Adrenal gland (tissue), 5 donors: ENCODE data around the gene NDUFV2.

Experiments used
- CTCF ChIP-seq, 6 experiments: fragments of 450-650 bp in 4 of 6; fragments of 200-600 bp in 2 of 6; sonication (generic) in 1 of 6; IDR thresholded peaks; 1 replicate in 5 of 6; 2 replicates in 1 of 6; pipeline versions ENCODE4 v1.5.1 to v1.8.0; 2016 to 2021; ENCODE audit warnings: antibody characterized with exemption in 6 of 6, mild to moderate bottlenecking in 2 of 6, moderate library complexity in 1 of 6
- POLR2A ChIP-seq, 2 donors: fragments of 450-650 bp; IDR thresholded peaks; one replicate each; pipeline ENCODE4 v1.6.1; 2017; ENCODE audit warnings: antibody characterized with exemption in 2 of 2, mild to moderate bottlenecking in 2 of 2, moderate library complexity in 1 of 2
- donor health status: DM: no; HTN: no; CAD: no.

- TF ChIP-seq CTCF (IDR thresholded peaks at IDR 0.05) (no peak), POLR2A (IDR thresholded peaks at IDR 0.05) (no peak)
These were observed 37.0 kb downstream of the NDUFV2 start for GRCh38 chr18:9139400-9140039.
